NT2/D1 (cell line): ENCODE results near the gene SLC34A3.

Source experiments
- DNase-seq: peaks from one replicate; pipeline ENCODE4 v3.0.0-alpha.2; 2011; ENCODE audit warnings: low read depth, low spot score
- H3K27me3 ChIP-seq: 2 replicates; pipeline ENCODE4 v1.6.0; 2011; ENCODE audit warnings: mild to moderate bottlenecking; ENCODE audit not compliant: insufficient read length, insufficient read depth
- H3K36me3 ChIP-seq: 2 replicates; pipeline ENCODE4 v1.6.1; 2011; ENCODE audit warnings: mild to moderate bottlenecking, low read length, mixed read lengths; ENCODE audit not compliant: insufficient read depth, insufficient read length
- H3K4me1 ChIP-seq: 2 replicates; pipeline ENCODE4 v1.5.1; 2011; ENCODE audit not compliant: insufficient read depth, insufficient read length
- H3K4me3 ChIP-seq: 2 replicates; pipeline ENCODE4 v1.5.1; 2011; ENCODE audit warnings: low read depth; ENCODE audit not compliant: insufficient read length
- H3K9ac ChIP-seq: 2 replicates; pipeline ENCODE4 v1.6.0; 2011; ENCODE audit warnings: low read depth; ENCODE audit not compliant: insufficient read length
- H3K9me3 ChIP-seq: 2 replicates; pipeline ENCODE4 v1.5.1; 2011; ENCODE audit warnings: mild to moderate bottlenecking, low read length; ENCODE audit not compliant: insufficient read depth
- SUZ12 ChIP-seq: IDR thresholded peaks from 2 replicates; pipeline ENCODE4 v1.6.1; 2011; ENCODE audit not compliant: insufficient read length, insufficient read depth; ENCODE audit errors: extremely low read depth
- YY1 ChIP-seq: IDR thresholded peaks from 2 replicates; pipeline ENCODE4 v1.6.1; 2011; ENCODE audit not compliant: insufficient read length, insufficient read depth
- ZNF274 ChIP-seq: IDR thresholded peaks from 2 replicates; pipeline ENCODE4 v1.6.1; 2011; ENCODE audit warnings: mild to moderate bottlenecking, low read depth, low read length

SLC34A3 gene

GRCh38 chr9:137281345-137282116, 50.8 kb downstream of the SLC34A3 start:
- H3K9me3 ChIP-seq, result peaks cover 14% of the 10 kb centered on the region; the same call in 1 of the 2 replicates
- H3K9ac ChIP-seq, result peak overlapping the region; percentile 80
- peak overlapping the region; percentile 69 for H3K4me3 ChIP-seq

More at GRCh38 chr9:137281345-137282116, 50.8 kb downstream of the SLC34A3 start:
- no peak for TF ChIP-seq YY1
- no peak for TF ChIP-seq ZNF274
- no peak for TF ChIP-seq SUZ12
- H3K36me3 ChIP-seq, result peaks cover 24% of the 10 kb centered on the region
- no peak for DNase-seq
- H3K27me3 ChIP-seq, result peaks cover 3% of the 10 kb centered on the region
- H3K4me1 ChIP-seq, result peaks cover 22% of the 10 kb centered on the region
